Erythroblast (primary cell): ENCODE results near the gene KLK4.

Experiments used
- GATA1 ChIP-seq: IDR thresholded peaks from 2 replicates; pipeline ENCODE4 v1.6.1; 2011; ENCODE audit warnings: low read depth, mild to moderate bottlenecking, control low read depth, low read length, moderate library complexity
- POLR2A ChIP-seq: IDR thresholded peaks from 2 replicates; pipeline ENCODE4 v1.6.1; 2011; ENCODE audit warnings: mild to moderate bottlenecking, low read length

DNA sequence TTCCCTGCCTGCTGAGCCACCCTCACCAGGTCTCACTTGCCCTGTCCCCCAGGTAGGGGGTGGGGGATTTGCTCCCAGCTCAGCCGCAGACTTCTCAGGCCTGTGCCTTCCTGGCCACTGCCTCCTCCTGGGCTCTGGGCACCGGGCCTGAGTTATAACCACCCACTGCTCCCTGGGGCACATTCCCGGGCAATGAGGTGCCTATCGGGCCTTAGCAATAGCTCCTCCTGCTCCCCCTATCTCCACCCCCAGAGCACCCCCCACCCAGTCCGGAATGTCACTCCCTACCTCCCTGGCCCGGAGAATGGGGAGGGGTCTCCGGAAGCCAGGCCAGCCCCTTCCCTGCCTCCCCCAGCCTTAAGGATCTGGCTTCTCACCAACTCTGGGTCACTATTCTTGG is 41.7 kb upstream of the KLK4 start, which contains the start of gene KLK5:
- TF ChIP-seq POLR2A (no peak), GATA1 (no peak)
